GM19438 (cell line): ENCODE measurements around the gene APOBR.
"Not testable (repeated sequence)": the region's sequence is repeated elsewhere in the genome, so short reads cannot be mapped to it uniquely, and the experiment has no call there.

Source experiments
- ATAC-seq: cut with Tn5 transposase; IDR thresholded peaks from one replicate; pipeline ENCODE4 v1.9.1; 2021; ENCODE audit warnings: low read depth; ENCODE audit not compliant: unreplicated experiment

The APOBR gene

GRCh38 chr16:28526201-28527099 is 32.0 kb downstream of the APOBR start:
- ATAC-seq: no peak

GRCh38 chr16:28527100-28527785 is 32.8 kb downstream of the APOBR start:
- ATAC-seq: not testable (repeated sequence)

GRCh38 chr16:28527985-28528384 is 33.5 kb downstream of the APOBR start:
- no peak for ATAC-seq

- ATAC-seq: no peak
Measured at GRCh38 chr16:28528463-28528867, 34.0 kb downstream of the APOBR start.

GRCh38 chr16:28529124-28529523 is 34.7 kb downstream of the APOBR start:
- no peak for ATAC-seq

GRCh38 chr16:28531777-28532744 is 37.6 kb downstream of the APOBR start:
- ATAC-seq: no peak

- no peak for ATAC-seq
Measured at GRCh38 chr16:28532940-28533647, 38.7 kb downstream of the APOBR start.

- ATAC-seq: no peak
Measured at GRCh38 chr16:28534542-28535373, 40.3 kb downstream of the APOBR start.

- ATAC-seq: no peak
Measured at GRCh38 chr16:28537076-28537475, 42.6 kb downstream of the APOBR start.

GRCh38 chr16:28537964-28538732 is 43.7 kb downstream of the APOBR start:
- ATAC-seq: no peak

GRCh38 chr16:28538733-28539596 is 44.5 kb downstream of the APOBR start, which contains the start of gene NUPR1:
Gene NUPR1 (minus strand): TSS chr16:28538974. CDS start chr16:28538907, 67 bp downstream.
- ATAC-seq: no peak

GRCh38 chr16:28540346-28540745 is 45.9 kb downstream of the APOBR start:
- no peak for ATAC-seq

- no peak for ATAC-seq
Measured at GRCh38 chr16:28542646-28543045, 48.2 kb downstream of the APOBR start.

GRCh38 chr16:28543072-28543471 is 48.6 kb downstream of the APOBR start:
- no peak for ATAC-seq

- no peak for ATAC-seq
Measured at GRCh38 chr16:28544998-28545397, 50.6 kb downstream of the APOBR start.

- not testable (repeated sequence) for ATAC-seq
Measured at GRCh38 chr16:28545964-28546363, 51.5 kb downstream of the APOBR start.

- no peak for ATAC-seq
Measured at GRCh38 chr16:28546626-28547025, 52.2 kb downstream of the APOBR start.
